NCI-H774 (cell line): ENCODE results near the gene DLEC1.
"Not testable (repeated sequence)": the region's sequence is repeated elsewhere in the genome, so short reads cannot be mapped to it uniquely, and the experiment has no call there.

Experiments
- DNase-seq: peaks from one replicate; lab custom pipeline; 2025; lab: John Stamatoyannopoulos, UW

DLEC1 gene

DNA sequence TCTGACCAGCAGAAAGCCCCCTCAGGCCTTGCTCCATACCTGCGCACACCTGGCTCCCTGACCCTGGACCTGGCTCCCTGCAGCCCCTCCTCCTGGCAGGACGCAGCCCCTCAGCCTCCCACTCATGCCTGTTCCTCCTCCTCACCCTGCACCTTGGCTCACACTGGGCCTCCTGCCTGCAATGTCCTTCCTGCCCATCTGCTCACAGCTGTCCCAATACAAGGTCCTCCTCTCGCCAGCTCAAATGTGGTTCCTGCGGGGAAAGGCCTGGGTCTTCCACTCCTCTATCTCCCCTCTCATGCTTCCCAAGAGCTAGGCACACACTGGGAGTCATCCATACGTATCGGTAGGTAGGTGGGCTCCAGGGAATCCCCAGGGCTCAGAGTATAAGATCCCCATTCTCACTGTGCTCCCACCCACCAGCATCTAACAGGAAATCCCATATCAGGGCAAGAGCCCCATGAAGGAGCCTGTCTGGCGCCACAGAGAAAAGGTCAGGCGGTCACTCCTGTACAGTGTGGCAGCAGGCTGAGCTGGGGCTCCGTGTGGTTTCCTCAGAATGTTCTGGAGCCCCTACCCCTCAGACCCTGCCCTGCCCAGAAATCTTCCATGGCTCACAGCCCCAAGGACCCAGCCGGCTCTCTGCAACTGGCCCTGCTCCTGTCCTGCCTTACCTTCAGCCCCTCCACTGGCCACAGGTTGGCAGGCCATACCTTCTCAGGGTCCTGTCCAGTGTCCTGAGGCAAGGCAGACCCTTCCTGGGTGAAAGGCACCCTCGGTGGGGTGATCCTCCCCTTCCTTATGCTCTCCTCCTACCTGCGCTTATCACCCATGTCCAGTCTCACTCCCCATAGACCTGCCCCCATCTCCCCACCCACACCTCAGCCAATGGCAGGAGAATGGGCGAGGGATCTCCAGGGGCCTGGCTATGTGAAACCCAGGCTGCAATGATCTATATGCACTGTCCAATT lies 20.4 kb upstream of the DLEC1 start:
- DNase-seq, result no peak

DNA sequence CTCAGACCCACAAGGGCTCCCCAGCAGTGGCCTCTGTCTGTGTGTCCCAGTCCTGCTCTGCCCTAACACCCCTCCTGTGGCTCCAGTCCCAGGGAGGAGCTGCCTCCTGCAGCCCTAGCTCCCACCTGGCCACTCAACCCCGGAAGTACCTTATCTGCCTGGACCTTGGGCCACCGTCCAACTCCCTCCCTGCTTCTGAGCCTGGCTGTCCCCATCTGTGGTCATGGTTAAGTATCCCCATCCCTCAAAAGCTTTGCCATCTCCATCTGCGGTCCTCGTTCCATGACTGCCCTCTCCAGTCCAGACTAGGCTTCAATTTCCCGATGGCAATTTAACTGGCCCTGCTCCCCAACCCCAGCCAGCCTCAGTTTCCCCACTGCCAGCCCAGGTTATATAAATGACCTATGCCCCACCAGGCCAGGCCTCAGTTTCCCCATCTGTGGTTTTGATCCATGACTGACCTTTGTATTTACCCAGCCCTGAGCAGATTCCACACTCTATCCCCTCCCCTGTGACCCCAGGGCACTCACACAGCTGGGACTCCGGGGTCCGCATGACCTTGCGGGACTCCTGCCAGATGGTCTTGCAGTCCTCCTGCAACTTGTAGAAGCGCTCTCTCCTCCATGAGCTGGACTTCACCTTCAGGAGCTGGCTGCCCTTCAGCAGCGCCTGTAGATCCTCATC lies 19.2 kb upstream of the DLEC1 start:
- DNase-seq, result no peak

DNA sequence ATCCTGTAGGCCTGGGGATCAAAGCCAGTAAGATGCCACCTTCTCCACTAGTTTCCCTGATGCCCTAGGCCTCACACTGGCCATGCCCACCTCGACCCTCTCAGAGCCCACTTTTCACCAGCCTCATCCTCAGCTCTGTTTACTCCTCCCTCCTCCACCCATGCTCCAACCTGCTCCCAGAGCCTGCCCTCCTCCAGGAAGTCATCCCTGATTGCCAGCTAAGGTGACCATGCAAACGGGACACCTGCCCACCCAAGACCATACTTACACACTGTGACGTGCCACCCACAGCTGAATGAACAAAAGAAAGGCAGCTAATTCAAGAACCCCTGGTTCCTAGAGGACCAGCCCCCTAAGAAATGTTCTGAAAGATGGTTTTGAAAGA lies 18.7 kb upstream of the DLEC1 start:
- no peak for DNase-seq

DNA sequence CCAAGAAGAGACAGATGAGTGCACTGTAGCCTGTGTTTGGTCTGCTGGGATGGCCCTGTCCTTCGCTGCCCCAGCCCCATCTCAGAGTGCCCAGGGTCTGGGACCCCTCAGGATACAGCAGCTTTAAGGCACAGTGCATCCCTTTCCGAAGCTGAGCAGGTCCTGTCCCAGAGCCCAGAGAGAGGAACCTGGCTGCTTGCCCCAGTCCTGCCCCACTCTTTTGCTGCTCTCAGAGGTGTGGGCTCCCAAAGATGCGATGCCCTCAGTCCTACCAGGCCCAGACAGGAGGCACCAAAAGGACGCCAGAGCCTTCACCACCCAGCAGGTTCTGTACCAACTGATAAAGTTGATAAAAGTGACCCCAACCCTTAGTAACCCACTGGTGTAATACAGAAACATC lies 17.8 kb upstream of the DLEC1 start:
- no peak for DNase-seq

DNA sequence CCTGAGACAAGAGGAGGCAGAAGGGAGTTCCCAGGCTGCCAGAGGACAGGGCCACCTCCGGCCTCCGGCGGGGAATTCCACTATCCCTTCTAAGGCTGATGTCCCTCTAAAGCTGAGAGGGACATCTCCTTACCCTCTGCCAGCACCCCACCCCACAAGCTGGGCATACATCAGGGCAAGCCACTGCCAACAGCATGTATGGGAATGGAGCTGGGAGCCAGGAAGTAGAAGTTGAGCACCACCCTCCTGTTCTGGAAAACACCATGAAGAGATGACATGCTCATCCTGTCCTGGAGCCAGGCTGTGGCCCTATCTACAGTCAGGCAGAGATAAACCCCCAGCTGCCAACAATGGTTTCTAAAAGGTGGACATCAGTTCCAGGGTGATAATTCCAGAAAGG lies 16.7 kb upstream of the DLEC1 start:
- DNase-seq, result no peak

DNA sequence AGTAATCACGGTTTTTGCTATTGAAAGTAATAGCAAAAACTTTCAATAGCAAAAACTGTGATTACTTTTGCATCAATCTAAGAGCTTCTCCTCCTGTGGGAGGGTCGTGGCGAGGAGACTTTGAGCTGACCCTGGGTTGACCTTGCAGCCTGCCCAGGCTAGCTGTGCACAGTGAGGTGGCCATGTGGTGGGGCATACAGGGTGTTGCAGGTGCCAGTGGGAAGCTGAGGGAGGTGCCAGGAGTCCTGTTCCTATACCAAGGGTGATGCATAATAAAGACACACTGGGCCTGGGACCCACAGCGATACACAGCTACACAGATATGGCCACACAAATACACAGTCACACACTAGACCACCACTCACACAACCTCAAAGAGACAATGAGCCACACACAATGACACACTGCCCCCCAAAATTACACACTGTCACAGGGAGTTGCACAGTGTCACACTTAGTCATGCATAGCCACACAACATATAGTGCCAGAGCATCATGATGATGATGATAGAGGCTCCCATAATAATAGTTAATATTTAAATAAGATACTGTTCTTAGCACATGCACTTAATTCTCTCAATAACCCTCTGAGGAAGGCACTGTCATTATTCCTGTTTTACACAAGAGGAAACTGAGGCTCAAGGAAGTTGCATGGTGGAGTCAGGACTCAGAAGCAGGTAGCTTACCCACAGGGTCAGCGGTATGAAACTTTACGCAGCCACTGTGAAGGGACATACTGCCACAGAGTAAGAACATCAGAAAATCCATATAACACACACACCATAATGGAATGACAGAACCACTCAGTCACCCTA lies 15.9 kb upstream of the DLEC1 start:
- DNase-seq, result no peak

DNA sequence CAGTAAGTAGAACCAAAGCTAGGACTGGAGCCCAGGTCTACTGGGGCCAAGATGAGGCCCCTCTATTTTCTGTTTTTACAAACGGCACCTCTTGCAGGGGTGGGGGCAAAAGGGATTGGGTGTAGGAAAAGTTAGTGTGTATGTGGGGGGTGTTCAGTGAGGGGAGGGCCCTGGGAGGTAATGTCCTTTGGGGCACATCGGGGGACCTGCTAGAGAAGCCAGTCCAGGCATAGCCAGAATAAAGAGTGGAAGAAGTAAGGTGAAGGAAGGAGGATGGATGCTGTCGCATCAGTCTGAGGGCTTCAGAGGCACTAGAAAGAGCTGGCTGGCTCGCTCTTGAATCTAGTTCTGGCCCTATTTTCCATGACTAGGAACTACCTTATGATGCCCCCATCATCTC lies 12.2 kb upstream of the DLEC1 start:
- DNase-seq, result no peak

DNA sequence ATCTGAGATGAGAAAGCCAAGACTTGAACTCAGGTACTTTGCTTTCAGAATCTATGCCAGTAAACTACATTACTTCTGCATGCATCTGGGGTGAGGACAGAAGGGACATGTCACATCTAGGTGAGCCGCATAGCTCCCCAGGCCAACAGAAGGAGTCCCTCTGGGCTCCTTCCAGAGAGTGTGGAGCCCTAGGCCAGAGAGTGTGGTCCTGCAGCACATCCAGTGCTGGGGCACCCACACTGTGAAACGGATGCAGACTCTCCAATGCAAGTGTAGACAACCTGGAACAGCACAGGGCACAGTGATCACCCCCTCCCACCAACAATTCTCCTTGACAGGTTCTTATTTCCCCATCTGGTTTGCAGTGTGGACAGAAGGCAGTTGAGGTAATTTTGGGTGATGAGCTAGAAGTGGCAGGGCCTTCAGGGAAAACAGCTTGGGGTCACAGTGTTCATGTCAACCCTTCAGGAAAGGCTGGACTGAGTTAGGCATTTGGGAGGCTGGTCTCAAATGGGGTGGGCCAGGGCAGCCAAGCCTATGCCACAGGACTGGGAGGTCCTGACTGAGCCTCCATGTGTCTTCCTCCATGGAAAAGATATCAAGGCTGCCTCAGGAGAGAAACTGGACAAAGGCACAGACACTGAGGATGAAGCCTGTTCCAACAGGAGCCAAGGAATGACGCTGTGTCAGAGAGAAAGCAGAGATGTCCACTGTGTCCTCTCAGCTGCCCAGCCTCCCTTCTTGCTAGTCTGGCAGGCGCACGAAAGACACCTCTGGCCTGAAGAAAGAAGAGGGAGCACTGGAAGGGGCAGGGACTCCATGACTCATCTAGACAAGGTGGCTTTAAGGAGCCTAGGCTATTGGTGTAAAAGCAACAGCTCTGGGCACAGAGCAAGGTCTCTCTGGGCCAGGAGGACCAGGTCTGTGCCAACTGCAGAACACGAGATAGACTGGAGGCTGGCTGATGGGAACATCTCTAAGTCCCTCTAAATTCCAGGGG lies 11.2 kb upstream of the DLEC1 start:
- DNase-seq, result no peak

DNA sequence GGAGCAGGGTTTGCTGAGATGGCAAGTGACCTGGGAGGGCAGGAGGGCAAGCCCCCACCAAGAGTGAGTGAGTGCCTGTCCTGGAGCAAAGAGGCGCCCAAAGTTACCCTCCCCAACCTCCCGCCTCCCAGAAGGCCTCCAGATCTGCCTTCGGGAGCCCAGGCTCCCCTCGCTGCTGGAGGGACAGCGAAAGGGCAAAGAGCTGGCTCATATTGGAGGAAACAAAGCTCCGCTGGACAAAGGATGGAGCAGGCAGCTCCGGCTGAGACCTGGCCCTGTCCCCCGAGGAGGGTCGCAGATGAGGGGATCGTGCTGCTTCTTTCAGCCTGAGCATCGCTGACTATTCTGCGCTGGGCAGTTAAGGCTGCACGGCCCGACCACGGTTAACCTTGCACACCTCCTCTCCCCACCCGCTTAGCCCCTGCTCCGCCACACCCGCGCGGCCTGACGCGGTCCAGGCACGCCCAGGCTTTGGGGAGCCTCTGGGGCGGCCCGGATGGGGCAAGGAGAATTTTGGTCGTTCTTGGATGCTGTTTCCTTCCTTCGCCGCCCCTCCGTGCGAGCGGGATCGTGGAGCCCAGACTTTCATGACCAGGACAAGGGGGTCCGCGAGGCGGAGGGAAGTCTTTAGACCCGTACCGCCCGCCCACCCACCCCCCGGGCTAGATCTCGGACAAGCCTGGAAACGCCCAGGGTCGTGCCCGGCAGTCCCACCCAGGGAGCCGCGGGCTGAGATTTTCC lies 10.2 kb upstream of the DLEC1 start:
- no peak for DNase-seq

DNA sequence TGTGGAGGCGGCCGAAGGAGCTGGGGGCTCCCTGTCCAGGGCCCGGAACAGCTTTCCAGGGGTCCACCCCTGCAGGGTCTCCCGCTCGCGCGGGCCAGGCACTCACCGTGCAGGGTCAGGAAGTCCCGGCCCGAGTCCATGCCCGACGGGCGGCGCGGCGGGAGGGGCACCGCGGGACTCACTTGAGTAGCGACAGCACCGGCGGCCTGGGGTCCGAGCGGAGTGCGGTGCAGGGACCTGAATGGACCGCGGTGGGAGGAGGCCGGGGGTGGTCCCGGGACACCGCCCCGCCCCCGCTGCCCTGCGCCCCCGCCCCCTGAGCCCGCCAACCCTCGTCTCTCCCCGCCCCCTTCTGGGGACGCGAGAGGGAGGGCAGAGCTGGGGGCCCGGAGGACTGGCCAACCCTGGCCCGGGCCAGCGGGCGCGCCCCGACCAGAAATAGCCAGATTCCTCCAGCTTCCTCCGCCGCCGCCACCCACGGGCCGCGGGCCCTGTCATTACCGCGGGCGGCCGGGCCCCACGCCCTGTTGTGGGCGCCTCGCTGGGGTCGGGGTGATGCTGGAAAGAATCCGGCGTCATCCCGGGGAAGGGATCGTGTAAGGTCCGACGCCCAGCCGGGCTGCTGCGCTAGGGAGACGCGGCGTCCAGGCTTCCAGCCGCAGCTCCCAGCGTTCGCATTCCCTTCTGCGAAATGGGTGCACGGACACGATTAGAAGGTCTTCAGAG lies 9.4 kb upstream of the DLEC1 start, which contains the start of gene PLCD1:
TSS of gene PLCD1 (minus strand) at position 243 of the 726 bp plus-strand sequence. CDS start at position 140, 103 bp downstream.
- DNase-seq, result no peak

DNA sequence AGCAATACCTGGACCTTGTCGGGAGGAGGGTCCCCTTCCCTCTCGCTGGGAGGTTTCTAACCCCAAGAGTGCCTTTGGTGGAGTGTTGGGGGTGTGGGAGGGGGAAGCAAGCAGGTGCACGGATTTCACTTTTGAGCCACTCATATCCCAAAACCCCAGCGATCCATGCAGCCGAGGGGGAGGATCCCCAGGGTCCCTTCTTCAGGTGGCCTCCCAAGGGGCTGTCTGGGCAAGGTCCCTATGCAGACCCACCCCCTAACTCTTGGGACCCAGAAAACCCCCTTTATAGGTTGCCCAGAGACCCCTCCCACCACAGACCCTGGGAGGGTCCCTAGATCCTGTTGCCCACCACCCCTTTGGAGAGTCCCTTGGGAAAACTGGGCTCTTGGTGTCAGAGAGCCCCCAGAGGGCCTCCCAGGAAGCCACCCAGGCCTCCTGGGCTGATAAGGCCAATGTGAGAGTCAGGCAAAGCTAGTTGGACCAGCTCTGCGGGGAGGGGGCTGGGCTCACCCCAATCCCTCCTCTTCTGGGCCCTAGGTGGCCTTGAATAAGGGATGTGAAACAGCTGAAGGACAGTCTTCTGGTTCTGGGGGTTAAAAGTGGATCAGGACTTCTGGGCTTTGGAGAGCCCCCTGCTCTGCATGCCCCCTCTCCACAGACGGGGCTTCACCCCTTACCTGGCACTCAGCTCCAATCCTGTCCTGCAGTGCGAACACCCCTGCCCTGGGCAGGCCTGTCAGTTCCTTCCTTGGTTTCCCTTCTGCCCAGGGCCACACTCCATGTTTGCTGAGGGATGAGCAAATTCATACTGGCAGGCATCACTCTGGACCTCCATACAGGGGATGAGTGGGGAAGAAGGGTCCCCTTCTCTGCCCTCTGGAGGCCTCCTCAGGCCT lies 8.6 kb upstream of the DLEC1 start:
- DNase-seq, result no peak

DNA sequence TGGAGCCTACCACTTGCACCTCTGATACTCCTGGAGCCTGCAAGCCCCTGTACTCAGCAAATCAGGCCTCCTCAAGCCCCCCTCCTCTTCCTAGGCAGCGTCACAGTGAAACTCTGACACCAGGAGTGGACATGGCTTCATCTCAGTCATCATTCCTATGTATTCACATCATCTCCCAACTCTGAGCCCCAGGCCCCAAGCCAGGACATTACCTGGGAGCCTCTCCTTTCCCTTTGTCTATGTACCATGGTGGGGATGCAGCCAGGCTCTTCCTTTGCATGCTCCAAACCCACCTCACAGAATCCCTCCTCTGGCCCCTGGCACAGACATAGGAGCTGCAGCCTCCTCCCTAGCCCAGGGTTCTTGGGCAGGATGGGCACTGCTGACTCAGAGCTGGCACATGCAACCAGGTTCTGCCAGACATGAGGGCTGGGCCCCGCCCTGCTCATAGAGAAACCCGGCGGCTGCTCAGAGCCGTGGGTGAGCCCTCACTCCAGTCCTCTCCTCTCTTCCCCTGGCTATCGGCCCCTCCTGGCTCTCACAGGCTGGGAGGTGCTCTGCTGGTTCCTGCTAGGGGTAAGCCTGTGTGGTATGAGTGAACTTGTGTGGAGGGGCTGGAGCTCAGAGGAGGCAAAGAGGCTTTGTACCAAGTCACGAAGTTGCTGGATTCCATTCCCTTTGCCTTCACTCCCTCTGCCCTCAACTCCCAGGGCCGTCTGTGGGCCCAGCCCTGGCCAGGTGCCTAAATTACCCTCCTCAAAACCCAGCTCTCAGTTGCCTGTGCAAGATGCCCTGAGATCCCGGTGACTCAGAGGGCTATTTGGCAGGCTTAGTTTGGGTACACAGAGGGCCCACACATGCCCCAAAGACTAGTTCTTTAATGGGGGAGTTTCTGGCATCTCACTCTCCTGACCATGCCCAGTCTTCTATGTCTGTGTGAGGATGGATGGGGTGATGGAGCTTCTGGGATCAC lies 7.7 kb upstream of the DLEC1 start:
- DNase-seq, result no peak

DNA sequence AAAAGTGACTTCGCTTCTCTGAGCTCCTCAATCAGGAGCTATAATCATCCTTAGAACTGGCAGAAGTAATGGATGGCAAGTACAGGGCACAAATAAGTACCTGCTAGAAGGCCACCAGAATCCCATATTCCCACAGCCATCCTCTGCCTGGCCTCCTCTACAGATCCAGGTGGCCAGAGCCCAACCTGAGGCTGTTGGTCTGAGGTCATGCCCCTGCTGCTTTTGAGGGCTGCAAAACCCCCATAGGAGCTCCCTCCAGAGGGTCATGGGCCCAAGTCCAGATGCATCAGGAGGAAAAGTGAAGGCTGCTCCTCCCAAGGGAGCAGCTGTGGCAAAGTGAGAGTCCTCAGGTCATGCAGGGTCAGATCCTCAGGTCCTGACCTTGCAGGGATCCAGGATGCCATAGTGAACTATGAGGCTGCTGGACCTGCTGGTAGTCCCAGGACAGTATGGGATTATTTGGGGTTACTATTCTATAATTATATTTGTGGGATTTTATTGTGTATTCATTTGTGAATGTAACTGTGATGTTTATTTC lies 6.6 kb upstream of the DLEC1 start:
- no peak for DNase-seq

DNA sequence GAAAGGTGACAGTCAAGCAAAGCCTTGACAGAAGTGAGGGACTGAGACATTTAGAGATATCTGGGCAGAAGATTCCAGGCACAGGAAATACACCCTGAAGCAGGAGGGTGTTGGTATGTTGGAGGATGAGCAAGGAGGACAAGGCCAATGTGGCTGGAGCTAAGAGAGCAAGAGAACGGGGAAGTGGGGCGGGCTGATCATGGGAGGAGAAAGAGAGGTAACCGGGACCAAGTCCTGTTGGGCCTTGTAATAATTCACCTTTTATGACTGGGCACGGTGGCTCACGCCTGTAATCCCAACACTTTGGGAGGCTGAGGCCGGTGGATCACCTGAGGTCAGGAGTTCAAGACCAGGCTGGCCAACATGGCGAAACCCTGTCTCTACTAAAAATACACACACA lies 5.4 kb upstream of the DLEC1 start:
- not testable (repeated sequence) for DNase-seq

DNA sequence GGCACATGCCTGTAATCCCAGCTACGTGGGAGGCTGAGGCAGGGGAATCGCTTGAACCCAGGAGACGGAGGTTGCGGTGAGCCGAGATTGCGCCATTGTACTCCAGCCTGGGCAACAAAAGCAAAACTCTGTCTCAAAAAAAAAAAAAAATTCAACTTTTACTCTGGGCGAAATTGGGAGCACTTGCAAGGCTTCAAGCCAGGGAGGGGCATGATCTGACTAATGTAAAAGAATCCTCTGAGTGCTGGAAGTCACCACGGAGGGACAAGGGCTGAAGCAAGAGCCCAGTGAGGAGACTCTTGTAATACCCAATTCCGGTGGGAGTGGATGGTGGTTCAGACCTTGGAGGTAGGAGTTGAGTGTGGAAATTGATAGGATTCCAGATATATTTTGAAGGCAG lies 4.7 kb upstream of the DLEC1 start:
- not testable (repeated sequence) for DNase-seq

DNA sequence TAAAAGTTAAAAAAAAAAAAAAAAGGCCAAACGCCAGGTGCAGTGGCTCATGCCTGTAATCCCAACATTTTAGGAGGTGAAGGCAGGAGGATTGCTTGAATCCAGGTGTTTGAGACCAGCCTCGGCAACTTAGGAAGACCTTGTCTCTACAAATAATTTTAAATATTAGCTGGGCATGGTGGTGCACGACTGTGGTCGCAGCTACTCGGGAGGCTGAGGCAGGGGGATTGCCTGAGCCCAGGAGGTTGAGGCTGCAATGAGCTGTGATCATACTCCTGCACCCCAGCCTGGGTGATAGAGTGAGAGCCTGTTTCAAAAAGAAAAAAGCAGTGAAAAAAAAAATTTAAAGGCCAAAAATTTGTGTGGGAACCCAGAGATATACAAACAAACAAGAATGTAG lies 2.7 kb upstream of the DLEC1 start:
- DNase-seq, result no peak

DNA sequence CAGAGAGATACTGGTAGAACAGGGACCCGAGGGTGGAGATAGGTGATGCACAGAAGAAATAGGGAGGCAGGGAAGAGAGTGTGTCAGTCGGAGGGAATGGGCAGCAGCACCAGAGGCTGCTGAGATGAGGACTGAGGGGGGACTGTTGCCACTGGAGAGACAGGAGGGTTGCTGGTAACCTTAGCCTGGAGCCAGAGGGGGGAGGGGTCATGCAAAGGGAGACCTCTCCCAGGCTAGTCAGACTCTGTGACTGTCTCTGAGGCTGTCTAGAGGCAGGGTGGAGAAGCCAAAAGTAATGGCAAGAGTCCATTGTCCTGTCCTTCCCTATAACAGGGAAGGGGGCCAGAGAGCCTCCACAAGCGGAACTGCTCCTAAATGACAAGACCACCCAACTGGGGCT lies 2.1 kb upstream of the DLEC1 start:
- DNase-seq, result no peak
